Measurements from ENCODE around the gene HNRNPM.
"Not testable (repeated sequence)": the region's sequence is repeated elsewhere in the genome, so short reads cannot be mapped to it uniquely, and the experiment has no call there.

Gene HNRNPM

DNA sequence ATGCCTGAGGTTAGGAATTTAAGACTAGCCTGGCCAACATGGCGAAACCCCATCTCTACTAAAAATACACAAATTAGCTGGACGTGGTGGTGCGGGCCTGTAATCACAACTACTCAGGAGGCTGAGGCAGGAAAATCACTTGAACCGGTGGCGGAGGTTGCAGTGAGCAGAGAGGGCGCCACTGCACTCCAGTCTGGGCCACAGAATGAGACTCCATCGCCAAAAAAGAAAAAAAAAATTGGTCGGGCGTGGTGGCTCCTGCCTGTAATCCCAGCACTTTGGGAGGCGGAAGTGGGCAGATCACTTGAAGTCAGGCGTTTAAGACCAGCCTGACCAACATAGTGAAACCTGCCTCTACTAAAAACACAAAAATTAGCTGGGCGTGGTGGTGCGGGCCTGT lies 34.1 kb upstream of the HNRNPM start:
- H3K4me3 ChIP-seq (ENCODE audit: low read length, poor library complexity, severe bottlenecking); H3F3A ChIP-seq (ENCODE audit: low read depth); H3K79me2 ChIP-seq (ENCODE audit: insufficient read depth, low read length); H3K27me3 ChIP-seq (ENCODE audit: insufficient read depth, low read length, poor library complexity, severe bottlenecking); H2AFZ ChIP-seq (ENCODE audit: low read length); H3K9me2 ChIP-seq (replicated peaks; ENCODE audit: low read depth, low read length); H3K4me2 ChIP-seq (ENCODE audit: low read depth, low read length, poor library complexity, severe bottlenecking); H3K9ac ChIP-seq (ENCODE audit: low read depth, low read length, poor library complexity, severe bottlenecking); H3K4me1 ChIP-seq (ENCODE audit: insufficient read depth, low read length, poor library complexity, severe bottlenecking); H4K20me1 ChIP-seq (ENCODE audit: insufficient read depth, low read length, poor library complexity, severe bottlenecking); H3K36me3 ChIP-seq (ENCODE audit: insufficient read depth, low read length); H3K9me3 ChIP-seq (ENCODE audit: insufficient read depth, low read depth, low read length): not testable (repeated sequence)
- TF ChIP-seq, protein P1, sequence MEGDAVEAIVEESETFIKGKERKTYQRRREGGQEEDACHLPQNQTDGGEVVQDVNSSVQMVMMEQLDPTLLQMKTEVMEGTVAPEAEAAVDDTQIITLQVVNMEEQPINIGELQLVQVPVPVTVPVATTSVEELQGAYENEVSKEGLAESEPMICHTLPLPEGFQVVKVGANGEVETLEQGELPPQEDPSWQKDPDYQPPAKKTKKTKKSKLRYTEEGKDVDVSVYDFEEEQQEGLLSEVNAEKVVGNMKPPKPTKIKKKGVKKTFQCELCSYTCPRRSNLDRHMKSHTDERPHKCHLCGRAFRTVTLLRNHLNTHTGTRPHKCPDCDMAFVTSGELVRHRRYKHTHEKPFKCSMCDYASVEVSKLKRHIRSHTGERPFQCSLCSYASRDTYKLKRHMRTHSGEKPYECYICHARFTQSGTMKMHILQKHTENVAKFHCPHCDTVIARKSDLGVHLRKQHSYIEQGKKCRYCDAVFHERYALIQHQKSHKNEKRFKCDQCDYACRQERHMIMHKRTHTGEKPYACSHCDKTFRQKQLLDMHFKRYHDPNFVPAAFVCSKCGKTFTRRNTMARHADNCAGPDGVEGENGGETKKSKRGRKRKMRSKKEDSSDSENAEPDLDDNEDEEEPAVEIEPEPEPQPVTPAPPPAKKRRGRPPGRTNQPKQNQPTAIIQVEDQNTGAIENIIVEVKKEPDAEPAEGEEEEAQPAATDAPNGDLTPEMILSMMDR (conservative IDR thresholded peaks at IDR 0.05; ENCODE audit: low read length), result 0 out of 2 replicates have a peak, but pooled peaks have one; percentile 14

DNA sequence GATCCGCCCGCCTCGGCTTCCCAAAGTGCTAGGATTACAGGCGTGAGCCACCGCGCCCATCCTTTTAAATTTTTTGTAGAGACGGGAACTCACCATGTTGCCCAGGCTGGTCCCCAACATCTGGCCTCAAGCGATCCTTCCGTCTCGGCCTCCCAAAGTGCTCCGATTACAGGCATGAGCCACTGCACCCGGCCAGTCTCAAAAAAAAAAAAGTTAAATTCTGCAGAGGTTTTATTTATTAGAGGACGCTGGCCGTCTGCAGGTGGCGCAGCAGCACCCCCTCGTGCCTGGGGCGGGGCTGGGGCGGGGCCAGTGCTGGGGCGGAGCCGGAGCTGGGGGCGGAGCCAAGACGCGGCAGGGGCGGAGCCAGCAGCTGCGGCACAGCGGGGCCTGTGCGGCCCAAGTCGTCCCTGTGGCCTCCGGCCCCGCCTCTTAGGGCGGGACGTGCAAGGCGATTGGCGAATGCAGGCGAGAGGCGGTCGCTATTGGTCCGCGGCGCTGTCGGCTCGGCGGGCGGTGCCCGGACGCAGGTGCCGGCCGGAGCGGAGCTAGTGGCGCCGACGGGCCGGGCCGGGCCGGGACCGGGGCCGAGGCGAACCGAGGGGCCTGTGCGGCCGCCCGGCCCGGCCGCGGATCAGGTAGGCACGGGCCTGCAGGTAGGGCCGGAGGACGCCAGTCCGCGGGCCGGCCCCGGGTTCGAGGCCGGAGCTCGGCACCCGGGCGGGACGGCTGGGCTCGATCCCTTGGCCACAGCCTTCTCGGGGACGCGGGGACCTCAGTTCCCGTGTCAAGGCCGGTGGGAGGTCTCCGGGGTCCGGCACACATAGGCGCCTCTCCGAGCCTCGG lies 31.8 kb upstream of the HNRNPM start, which contains the start of gene MARCHF2:
TSS of gene MARCHF2 (plus strand) at position 523 of the 846 bp plus-strand sequence. CDS start 8,536 bp downstream, outside the sequence.
- H3K27me3 ChIP-seq (ENCODE audit: insufficient read depth, low read length, poor library complexity, severe bottlenecking), result no peaks in the 10 kb centered on the region
- peak within 1 kb of the TSS; percentile 90 for H3K4me2 ChIP-seq (ENCODE audit: low read depth, low read length, poor library complexity, severe bottlenecking)
- H3K4me1 ChIP-seq (ENCODE audit: insufficient read depth, low read length, poor library complexity, severe bottlenecking), result peaks cover 4% of the 10 kb centered on the region
- peak within 1 kb of the TSS; percentile 77 for H3K4me3 ChIP-seq (ENCODE audit: low read length, poor library complexity, severe bottlenecking)
- no peaks in the 10 kb centered on the region for H3K79me2 ChIP-seq (ENCODE audit: insufficient read depth, low read length)
- H3F3A ChIP-seq (ENCODE audit: low read depth), result no peaks in the 10 kb centered on the region
- TF ChIP-seq, protein P1 (conservative IDR thresholded peaks at IDR 0.05; ENCODE audit: low read length), result peak; percentile 54
- TF ChIP-seq EZH2phosphoT487 (IDR thresholded peaks at IDR 0.05; ENCODE audit: borderline replicate concordance), result no peak
- peak within 1 kb of the TSS; percentile 33 for H3K9ac ChIP-seq (ENCODE audit: low read depth, low read length, poor library complexity, severe bottlenecking)
- no peaks in the 10 kb centered on the region for H3K36me3 ChIP-seq (ENCODE audit: insufficient read depth, low read length)
- no peaks in the 10 kb centered on the region for H3K9me3 ChIP-seq (ENCODE audit: insufficient read depth, low read depth, low read length)
- H2AFZ ChIP-seq (ENCODE audit: low read length), result peak within 1 kb of the TSS; percentile 87
- H3K9me2 ChIP-seq (replicated peaks; ENCODE audit: low read depth, low read length), result no peaks in the 10 kb centered on the region
- H4K20me1 ChIP-seq (ENCODE audit: insufficient read depth, low read length, poor library complexity, severe bottlenecking), result no peaks in the 10 kb centered on the region

DNA sequence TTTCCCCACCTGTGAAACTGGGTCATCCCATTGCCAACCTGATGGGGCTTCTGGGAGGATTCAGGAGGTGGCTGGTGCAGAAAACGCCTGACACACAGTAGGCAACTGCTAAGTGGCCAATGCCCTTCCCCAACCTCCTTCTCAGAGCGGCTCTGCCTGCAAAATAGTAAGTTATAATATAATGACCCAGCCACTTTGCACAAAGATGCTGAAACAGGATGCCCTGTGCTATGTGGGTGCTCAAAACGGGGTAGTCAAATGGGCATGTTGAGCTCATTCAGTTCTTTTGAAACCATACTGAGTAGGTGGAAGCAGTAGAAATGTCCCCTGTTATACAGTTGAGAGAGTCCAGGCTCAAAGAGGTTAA lies 31.2 kb upstream of the HNRNPM start:
- peak overlapping the region; percentile 33 for H3K9ac ChIP-seq (ENCODE audit: low read depth, low read length, poor library complexity, severe bottlenecking)
- no peaks in the 10 kb centered on the region for H3K9me2 ChIP-seq (replicated peaks; ENCODE audit: low read depth, low read length)
- peak overlapping the region; percentile 90 for H3K4me2 ChIP-seq (ENCODE audit: low read depth, low read length, poor library complexity, severe bottlenecking)
- H3K79me2 ChIP-seq (ENCODE audit: insufficient read depth, low read length), result no peaks in the 10 kb centered on the region
- H3K4me1 ChIP-seq (ENCODE audit: insufficient read depth, low read length, poor library complexity, severe bottlenecking), result peaks cover 4% of the 10 kb centered on the region
- H4K20me1 ChIP-seq (ENCODE audit: insufficient read depth, low read length, poor library complexity, severe bottlenecking), result no peaks in the 10 kb centered on the region
- H3K36me3 ChIP-seq (ENCODE audit: insufficient read depth, low read length), result no peaks in the 10 kb centered on the region
- H3K4me3 ChIP-seq (ENCODE audit: low read length, poor library complexity, severe bottlenecking), result peak overlapping the region; percentile 77
- H2AFZ ChIP-seq (ENCODE audit: low read length), result peak overlapping the region; percentile 87
- TF ChIP-seq, protein P1 (conservative IDR thresholded peaks at IDR 0.05; ENCODE audit: low read length), result no peak
- TF ChIP-seq EZH2phosphoT487 (IDR thresholded peaks at IDR 0.05; ENCODE audit: borderline replicate concordance), result no peak
- H3K9me3 ChIP-seq (ENCODE audit: insufficient read depth, low read depth, low read length), result no peaks in the 10 kb centered on the region
- H3F3A ChIP-seq (ENCODE audit: low read depth), result no peaks in the 10 kb centered on the region
- H3K27me3 ChIP-seq (ENCODE audit: insufficient read depth, low read length, poor library complexity, severe bottlenecking), result no peaks in the 10 kb centered on the region
